ENCODE results near the gene R3HDM4. TPM values are rescaled to one million over a fixed set of nuclear protein-coding genes. Genes with fewer than 3 reads are reported as not detected.
"Not testable (repeated sequence)": the region's sequence is repeated elsewhere in the genome, so short reads cannot be mapped to it uniquely, and the experiment has no call there.

R3HDM4 gene
- total and polyA plus RNA-seq, 10 of the 15 experiments (the other 5 are each of a cell fraction or from before 2014, with no cell fraction given), result 1.3 to 65.8 (median 27.7) TPM

- no peak for FAIRE-seq
- no peak for ATAC-seq
- peaks cover 14% of the 10 kb centered on the region for H3K4me1 ChIP-seq (ENCODE audit: control insufficient read depth, insufficient read depth, low read length)
- H3K27me3 ChIP-seq (replicated peaks in 1 of 2; ENCODE audit: control insufficient read depth in 2 of 2, insufficient read depth in 2 of 2, low read length in 1 of 2), result no peaks in the 10 kb centered on the region
- in situ Hi-C loops (cut with MboI), result no loop called here
- H3K79me2 ChIP-seq (ENCODE audit: control insufficient read depth, insufficient read depth, low read length), result peaks cover 19% of the 10 kb centered on the region
- no peak for DNase-seq (ENCODE audit: low read depth, low spot score)
- no TSS peak for BruUV-seq (replicated peaks)
- intact Hi-C loops (cut with micrococcal nuclease; ENCODE audit: unreplicated experiment), result no loop called here
- H3K36me3 ChIP-seq (ENCODE audit: control insufficient read depth in 2 of 2, insufficient read depth in 2 of 2, low read length in 1 of 2), result peaks cover 11 to 42% of the 10 kb centered on the region in 2 experiments
- ChIA-PET RAD21 (ENCODE audit: unreplicated experiment) (no interaction called here), SMC1A (ENCODE audit: uncharacterized antibody, unreplicated experiment) (no interaction called here), CTCF (interaction anchor here (0.8 kb wide), 1 partner anchor 10 kb away, joined by 3 read pairs; no protein-coding TSS in a partner anchor), POLR2A (no interaction called here)
- no peak overlapping the region for H3K27ac ChIP-seq (ENCODE audit: control insufficient read depth, insufficient read depth)
- peaks cover 3% of the 10 kb centered on the region; the same call in 1 of the 2 replicates for H4K20me1 ChIP-seq (ENCODE audit: control insufficient read depth, insufficient read depth)
- TF ChIP-seq, protein P1, sequence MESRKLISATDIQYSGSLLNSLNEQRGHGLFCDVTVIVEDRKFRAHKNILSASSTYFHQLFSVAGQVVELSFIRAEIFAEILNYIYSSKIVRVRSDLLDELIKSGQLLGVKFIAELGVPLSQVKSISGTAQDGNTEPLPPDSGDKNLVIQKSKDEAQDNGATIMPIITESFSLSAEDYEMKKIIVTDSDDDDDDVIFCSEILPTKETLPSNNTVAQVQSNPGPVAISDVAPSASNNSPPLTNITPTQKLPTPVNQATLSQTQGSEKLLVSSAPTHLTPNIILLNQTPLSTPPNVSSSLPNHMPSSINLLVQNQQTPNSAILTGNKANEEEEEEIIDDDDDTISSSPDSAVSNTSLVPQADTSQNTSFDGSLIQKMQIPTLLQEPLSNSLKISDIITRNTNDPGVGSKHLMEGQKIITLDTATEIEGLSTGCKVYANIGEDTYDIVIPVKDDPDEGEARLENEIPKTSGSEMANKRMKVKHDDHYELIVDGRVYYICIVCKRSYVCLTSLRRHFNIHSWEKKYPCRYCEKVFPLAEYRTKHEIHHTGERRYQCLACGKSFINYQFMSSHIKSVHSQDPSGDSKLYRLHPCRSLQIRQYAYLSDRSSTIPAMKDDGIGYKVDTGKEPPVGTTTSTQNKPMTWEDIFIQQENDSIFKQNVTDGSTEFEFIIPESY (IDR thresholded peaks at IDR 0.05), result no peak
- TF ChIP-seq SIN3A (IDR thresholded peaks at IDR 0.05; ENCODE audit: low read depth, low read length) (no peak), ZNF687 (IDR thresholded peaks at IDR 0.05) (no peak), POLR2A (IDR thresholded peaks at IDR 0.05; ENCODE audit: low read depth, low read length) (0 out of 2 replicates have a peak, but pooled peaks have one; percentile 17), LARP7 (IDR thresholded peaks at IDR 0.05) (no peak)
- no peak overlapping the region for H2AFZ ChIP-seq (ENCODE audit: control insufficient read depth, low read depth, low read length)
- H3K4me2 ChIP-seq (ENCODE audit: control insufficient read depth, insufficient read depth), result no peak overlapping the region
- 93% methylated on average over 36 of the region's 36 CpGs for WGBS (ENCODE audit: insufficient coverage, insufficient replicate concordance, low lambda C conversion rate, missing lambda C conversion rate)
- no peak overlapping the region for H3K9ac ChIP-seq (ENCODE audit: control insufficient read depth, insufficient read depth, low read length)
- H3K9me3 ChIP-seq (replicated peaks; ENCODE audit: control insufficient read depth, insufficient read depth, low read length), result no peaks in the 10 kb centered on the region; the same call in 2 of the 3 replicates
- no peak overlapping the region for H3K4me3 ChIP-seq
Measured at GRCh38 chr19:958967-959855, 46.2 kb upstream of the R3HDM4 start.

DNA sequence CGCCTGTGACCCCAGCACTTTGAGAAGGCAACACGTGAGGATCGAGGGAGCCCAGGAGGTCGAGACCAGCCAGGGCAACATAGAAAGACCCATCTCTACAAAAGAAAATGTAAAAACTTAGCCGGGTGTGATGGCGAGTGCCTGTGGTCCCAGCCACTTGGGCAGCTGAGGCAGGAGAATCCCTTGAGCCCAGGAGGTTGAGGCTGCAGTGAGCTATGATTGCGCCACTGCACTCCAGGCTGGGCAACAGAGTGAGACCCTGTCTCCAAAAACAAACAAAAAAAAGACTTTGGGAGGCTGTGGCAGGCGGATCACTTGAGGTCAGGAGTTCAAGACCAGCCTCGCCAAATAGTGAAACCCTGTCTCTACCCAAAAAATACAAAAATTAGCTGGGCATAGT lies 44.6 kb upstream of the R3HDM4 start:
- intact Hi-C loops (cut with micrococcal nuclease; ENCODE audit: unreplicated experiment); FAIRE-seq; H3K9me3 ChIP-seq (replicated peaks; ENCODE audit: control insufficient read depth, insufficient read depth, low read length); H3K27ac ChIP-seq (ENCODE audit: control insufficient read depth, insufficient read depth); H2AFZ ChIP-seq (ENCODE audit: control insufficient read depth, low read depth, low read length); ATAC-seq; BruUV-seq (replicated peaks); H3K9ac ChIP-seq (ENCODE audit: control insufficient read depth, insufficient read depth, low read length); in situ Hi-C loops (cut with MboI); RAD21 ChIA-PET (ENCODE audit: unreplicated experiment); H3K4me2 ChIP-seq (ENCODE audit: control insufficient read depth, insufficient read depth); SMC1A ChIA-PET (ENCODE audit: uncharacterized antibody, unreplicated experiment); H4K20me1 ChIP-seq (ENCODE audit: control insufficient read depth, insufficient read depth); DNase-seq (ENCODE audit: low read depth, low spot score); H3K4me3 ChIP-seq; CTCF ChIA-PET; H3K27me3 ChIP-seq (replicated peaks in 1 of 2; ENCODE audit: control insufficient read depth in 2 of 2, insufficient read depth in 2 of 2, low read length in 1 of 2): not testable (repeated sequence)
- Histone ChIP-seq H3K79me2 (ENCODE audit: control insufficient read depth, insufficient read depth, low read length) (peaks cover 35% of the 10 kb centered on the region), H3K4me1 (ENCODE audit: control insufficient read depth, insufficient read depth, low read length) (peaks cover 30% of the 10 kb centered on the region), H3K36me3 (ENCODE audit: control insufficient read depth in 2 of 2, insufficient read depth in 2 of 2, low read length in 1 of 2) (peaks cover 11 to 27% of the 10 kb centered on the region in 2 experiments)
- 90% methylated on average over 9 of the region's 9 CpGs for WGBS (ENCODE audit: insufficient coverage, insufficient replicate concordance, low lambda C conversion rate, missing lambda C conversion rate)
- POLR2A ChIA-PET, result interaction anchor here (0.7 kb wide), 1 partner anchor 24 kb away, joined by 3 read pairs; no protein-coding TSS in a partner anchor

Measured in GM12878 (cell line).